Measurements from ENCODE around the gene HPS5.
"Not testable (repeated sequence)": the region's sequence is repeated elsewhere in the genome, so short reads cannot be mapped to it uniquely, and the experiment has no call there.

Gene HPS5

DNA sequence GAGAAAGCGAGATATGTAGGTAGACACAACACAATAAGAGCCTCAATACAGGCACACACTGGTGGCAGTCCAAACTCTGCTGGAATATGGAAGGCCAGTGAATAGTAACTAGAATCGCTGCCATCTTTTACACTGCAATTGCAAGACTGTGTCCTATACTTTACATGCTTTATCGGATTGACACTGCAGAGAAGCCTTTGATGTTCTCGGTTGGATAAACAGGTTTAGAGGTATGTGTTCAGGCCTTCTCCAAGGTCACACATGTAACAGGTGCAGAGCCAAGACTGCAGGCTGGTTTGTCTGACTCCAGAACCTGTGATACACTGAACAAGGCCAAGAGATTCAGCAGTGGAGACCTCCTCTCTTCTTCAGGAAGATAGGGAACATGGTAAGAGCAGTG lies 50.7 kb downstream of the HPS5 start:
- in situ Hi-C loops (cut with MboI; ENCODE audit: low sequenced_read_pairs): no loop called here

DNA sequence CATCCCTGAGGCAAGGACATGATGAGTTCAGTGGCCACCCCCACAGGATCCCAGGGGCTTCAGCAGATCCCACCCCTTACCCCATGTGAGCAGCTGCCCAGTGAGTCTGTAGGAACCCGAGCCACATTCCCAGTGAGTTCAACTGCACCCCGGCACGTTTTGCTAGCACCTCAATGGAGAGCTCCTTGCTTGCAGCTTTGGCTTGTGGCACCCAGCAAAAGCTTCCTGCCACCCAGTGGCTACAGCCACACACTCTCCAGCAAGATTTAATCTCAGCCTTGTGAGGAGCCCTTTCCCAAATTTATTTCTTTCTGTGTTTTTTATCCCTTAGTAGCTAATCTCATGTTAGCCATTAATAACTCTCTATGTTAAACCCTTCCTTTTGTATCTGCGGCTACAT lies 51.8 kb downstream of the HPS5 start:
- in situ Hi-C loops (cut with MboI; ENCODE audit: low sequenced_read_pairs): no loop called here

DNA sequence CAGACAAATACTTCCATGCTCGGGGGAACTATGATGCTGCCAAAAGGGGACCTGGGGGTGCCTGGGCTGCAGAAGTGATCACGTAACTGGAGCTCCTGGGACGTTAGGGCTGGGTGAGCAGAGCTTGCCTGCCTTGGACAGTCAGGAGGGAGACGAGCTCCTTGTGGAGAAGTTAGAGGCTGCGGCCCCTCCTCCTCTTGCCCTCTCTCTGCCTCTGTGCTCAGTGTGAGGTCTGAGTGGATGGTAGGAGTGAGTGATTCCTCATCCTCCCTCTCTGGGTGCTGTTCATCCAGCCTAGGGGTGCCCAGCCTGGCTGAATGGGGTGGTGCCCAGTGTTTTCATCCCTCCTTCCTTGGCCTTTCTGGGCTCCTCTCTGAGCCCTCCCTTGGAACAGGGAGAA lies 52.7 kb downstream of the HPS5 start:
- in situ Hi-C loops (cut with MboI; ENCODE audit: low sequenced_read_pairs): not testable (repeated sequence)

DNA sequence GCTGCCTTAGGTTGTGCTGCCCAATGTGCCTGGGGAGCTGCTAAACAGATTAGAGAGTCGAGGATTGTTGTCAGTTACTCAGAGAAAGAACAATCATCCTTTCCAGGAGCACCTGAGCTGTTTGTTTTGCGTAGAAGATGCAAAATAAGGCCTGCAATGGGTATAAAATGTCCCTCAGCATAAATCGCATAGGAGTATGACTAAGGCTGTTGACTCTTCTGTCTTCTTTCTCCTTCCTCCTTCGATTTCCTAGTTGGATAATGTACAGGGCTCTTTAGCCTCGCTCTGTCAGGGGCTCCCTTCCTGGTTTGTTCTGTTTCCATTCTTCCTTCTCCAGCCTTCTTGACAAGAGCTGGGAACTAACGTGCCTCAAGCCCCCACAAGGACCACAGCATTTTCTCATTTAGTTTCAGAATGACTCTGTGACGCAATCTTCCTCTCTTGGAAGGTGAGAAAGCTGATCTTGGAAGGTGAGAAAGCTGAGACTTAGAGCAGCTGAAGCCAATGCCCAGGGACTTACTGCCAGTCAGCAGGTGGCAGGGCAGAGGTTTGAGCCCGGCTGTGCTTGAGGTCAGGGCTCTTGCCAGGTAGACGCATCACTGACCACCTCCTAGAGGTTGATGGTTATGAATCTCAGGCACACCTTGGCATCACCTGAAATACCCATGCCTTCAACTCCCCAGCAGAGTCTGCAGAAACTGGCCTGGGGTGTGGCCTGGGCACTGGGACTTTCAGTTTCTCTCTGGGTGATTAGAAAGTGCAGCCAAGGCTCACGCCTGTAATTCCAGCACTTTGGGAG lies 54.4 kb downstream of the HPS5 start:
- in situ Hi-C loops (cut with MboI; ENCODE audit: low sequenced_read_pairs): not testable (repeated sequence)

DNA sequence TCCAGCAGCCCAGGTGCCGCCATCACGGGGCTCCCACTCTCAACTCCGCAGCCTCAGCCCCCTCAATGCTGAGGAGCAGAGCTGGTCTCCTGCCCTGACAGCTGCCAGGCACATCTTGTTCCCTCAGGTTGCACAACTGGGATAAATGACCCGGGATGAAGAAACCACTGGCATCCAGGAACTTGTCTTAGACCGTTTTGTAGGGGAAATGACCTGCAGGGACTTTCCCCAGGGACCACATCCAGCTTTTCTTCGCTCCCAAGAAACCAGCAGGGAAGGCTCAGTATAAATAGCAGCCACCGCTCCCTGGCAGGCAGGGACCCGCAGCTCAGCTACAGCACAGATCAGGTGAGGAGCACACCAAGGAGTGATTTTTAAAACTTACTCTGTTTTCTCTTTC lies 56.0 kb downstream of the HPS5 start, which contains the start of gene SAA1:
TSS of gene SAA1 (plus strand) at position 316 of the 400 bp plus-strand sequence. CDS start 624 bp downstream, outside the sequence.
- in situ Hi-C loops (cut with MboI; ENCODE audit: low sequenced_read_pairs): no loop called here

DNA sequence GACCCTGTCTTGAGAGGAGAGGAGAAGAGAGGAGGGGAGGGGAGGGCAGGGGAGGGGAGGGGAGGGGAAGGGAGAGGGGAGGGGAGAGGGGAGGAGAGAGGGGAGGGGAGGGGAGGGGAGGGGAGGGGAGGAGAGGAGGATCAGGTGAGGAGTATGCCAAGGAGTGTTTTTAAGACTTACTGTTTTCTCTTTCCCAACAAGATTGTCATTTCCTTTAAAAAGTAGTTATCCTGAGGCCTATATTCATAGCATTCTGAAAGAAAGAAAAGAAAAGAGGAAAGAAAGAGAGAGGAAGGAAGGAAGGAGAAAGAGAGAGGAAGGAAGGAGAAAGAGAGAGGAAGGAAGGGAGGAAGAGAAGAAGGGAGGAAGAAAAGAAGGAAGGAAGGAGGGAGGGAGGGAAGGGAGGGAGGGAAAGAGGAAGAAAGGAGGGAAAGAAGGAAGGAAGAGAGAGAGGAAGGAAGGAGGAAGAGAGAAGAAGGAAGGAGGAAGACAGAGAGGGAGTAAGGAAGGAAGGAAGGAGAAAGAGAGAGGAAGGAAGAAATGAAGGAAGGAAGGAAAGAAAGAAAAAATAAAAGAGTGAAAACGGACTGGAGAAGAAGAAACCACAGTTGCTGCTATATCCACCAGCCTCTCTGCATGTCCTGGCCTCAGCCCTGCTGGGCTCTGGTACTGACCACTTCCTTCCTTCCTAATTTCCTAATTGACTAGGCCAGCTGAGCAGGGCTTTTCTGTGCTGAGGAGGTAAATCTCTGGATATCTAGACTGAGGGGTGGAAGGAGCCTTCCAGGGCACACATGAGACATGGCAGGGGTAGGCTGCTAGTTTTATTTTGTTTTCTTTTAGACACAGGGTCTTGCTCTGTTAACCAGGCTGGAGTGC lies 57.0 kb downstream of the HPS5 start:
- in situ Hi-C loops (cut with MboI; ENCODE audit: low sequenced_read_pairs): no loop called here

DNA sequence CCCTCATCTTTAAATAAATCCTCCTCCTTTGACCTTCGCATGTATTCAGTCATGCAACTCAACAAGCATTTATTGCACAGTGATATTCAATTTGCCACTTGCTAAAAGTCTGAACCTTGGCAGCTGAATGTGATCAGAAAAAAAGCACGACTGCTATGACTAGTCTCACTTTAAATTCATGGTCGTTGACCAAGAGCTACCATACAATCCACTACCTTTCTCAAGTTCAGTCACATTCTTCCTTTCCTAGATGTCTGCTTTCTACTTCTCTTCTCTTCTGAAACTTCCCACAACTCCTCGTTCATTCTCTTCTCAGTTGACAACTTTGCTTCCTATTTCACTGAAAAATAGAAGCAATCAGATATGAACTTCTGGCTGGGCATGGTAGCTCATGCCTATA lies 57.9 kb downstream of the HPS5 start:
- in situ Hi-C loops (cut with MboI; ENCODE audit: low sequenced_read_pairs): no loop called here

DNA sequence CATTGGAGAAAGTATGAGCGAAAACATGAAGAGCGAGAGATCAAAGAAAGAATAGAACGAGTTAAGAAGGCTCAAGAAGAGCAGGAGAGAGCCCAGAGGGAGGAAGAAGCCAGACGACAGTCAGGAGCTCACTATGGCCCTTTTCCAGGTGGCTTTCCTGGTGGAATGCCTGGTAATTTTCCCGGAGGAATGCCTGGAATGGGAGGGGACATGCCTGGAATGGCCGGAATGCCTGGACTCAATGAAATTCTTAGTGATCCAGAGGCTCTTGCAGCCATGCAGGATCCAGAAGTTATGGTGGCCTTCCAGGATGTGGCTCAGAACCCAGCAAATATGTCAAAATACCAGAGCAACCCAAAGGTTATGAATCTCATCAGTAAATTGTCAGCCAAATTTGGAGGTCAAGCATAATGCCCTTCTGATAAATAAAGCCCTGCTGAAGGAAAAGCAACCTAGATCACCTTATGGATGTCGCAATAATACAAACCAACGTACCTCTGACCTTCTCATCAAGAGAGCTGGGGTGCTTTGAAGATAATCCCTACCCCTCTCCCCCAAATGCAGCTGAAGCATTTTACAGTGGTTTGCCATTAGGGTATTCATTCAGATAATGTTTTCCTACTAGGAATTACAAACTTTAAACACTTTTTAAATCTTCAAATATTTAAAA lies 59.1 kb downstream of the HPS5 start:
- in situ Hi-C loops (cut with MboI; ENCODE audit: low sequenced_read_pairs): not testable (repeated sequence)

DNA sequence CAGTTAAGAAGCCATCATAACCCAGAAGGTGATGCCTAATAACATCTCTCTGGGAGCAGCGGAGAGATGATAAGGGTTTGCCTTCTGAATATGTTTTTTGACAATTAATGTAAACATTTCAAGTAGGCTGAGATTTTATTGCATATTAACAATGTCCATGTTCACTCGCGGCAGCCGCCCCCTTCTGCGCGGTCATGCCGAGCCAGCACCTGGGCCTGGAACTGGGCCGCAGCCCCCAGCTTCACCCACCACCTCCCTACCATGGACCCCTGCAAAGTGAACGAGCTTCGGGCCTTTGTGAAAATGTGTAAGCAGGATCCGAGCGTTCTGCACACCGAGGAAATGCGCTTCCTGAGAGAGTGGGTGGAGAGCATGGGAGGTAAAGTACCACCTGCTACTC lies 60.2 kb downstream of the HPS5 start:
- in situ Hi-C loops (cut with MboI; ENCODE audit: low sequenced_read_pairs): no loop called here

DNA sequence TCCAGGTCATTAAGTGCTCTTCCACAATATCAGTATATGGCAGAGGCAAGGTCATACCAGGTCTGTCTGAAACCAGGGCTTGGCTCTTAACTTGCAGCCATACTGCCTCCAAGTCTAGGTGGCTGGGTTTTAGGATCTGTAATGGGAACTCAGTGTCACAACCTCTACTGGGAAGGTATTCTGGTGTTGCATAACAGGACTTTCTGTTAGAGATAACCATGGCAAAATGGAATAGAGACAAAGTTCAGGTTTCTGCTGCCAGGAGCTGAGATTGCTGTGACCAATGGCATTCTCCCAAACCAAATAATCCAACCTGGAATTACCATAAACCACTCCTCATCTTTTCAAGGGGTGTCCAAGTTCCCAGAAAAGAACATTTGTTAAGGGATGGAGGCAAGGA lies 62.7 kb downstream of the HPS5 start:
- in situ Hi-C loops (cut with MboI; ENCODE audit: low sequenced_read_pairs): no loop called here

DNA sequence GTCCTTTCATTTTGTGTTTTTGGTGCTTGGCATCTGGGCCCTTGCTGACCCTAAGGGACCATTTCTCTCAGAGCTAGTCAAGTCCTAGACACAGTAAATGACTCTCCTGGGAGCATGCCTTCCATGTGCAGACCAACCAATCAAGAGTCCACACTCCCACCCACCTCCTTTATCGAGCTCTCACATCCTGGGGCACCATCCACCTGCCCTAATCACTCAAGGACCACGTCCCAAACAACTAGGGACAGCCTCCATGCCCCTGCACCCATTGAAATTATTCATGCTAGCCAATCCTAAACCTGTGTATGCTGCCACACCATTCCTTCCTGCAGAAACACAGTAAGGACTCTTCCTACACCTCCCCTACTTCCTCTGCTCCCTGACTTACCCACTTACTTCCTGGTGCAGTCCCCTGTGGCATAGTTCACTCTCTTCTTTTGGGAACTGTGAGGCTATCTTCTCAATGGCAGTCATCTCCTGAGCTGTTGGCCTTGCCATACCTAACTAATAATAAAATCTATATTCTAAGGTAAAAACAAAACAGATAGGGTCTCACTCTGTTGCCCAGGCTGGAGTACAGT lies 67.1 kb downstream of the HPS5 start:
- in situ Hi-C loops (cut with MboI; ENCODE audit: low sequenced_read_pairs): no loop called here

DNA sequence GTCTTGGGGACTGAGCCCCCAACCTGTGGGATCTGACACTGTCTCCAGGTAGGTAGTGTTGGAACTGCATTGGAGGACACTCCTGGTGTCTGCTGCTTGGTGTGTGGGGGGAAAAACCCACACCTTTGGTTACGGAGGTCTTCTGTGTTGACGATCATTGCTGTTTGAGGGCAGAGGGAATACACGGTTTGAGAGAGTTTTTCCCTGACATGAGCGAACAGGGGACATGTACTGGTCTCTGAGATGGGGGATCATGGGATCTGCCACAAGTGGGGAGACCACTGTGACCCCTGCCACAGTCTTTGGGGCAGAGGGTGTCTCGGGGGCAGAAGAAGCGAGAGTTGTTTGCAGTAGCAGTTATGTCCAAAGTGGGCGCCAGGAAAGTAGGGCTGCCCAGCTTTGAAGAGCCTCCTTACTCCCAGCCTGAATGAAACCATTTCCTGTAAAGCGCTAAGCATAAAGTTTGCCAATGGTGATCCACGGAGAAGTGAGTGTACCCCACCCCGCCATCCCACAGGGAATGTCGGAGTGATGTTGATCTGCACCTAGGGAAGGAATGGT lies 68.1 kb downstream of the HPS5 start:
- in situ Hi-C loops (cut with MboI; ENCODE audit: low sequenced_read_pairs): no loop called here

DNA sequence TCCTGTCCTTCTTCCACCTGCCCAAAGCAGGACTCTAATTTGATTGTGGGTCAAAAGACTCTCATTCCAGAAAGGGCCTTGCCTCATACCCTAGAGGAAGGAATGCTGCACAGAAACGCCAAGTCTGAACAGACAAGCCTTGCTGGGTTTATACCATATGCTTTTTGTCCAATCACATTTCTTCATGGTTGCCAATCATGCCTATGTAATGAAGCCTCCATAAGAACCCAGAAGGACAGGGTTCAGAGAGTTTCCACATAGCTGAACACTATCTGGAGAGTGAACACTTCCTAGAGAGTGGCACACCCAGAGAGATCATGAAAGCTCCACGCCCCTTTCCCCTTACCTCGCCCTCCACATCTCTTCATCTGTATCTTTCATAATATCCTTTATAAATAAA lies 68.7 kb downstream of the HPS5 start:
- in situ Hi-C loops (cut with MboI; ENCODE audit: low sequenced_read_pairs): no loop called here

DNA sequence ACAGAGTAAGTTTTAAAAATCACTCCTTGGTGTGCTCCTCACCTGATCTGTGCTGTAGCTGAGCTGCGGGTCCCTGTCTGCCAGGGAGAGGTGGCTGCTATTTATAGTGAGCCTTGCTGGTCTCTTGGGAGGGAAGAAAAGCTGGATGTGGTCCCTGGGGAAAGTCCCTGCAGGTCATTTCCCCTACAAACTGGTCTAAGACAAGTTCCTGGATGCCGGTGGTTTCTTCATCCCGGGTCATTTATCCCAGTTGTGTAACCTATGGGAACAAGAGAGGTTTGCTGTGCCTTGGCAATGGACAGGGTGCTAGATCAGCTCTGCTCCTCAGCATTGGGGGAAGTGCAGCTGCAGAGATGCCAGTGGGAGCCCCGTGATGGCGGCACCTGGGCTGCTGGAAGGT lies 73.4 kb downstream of the HPS5 start, which contains the start of gene SAA2:
TSS of gene SAA2 (minus strand) at position 108 of the 400 bp plus-strand sequence. CDS start 657 bp downstream, outside the sequence.
- in situ Hi-C loops (cut with MboI; ENCODE audit: low sequenced_read_pairs): no loop called here

DNA sequence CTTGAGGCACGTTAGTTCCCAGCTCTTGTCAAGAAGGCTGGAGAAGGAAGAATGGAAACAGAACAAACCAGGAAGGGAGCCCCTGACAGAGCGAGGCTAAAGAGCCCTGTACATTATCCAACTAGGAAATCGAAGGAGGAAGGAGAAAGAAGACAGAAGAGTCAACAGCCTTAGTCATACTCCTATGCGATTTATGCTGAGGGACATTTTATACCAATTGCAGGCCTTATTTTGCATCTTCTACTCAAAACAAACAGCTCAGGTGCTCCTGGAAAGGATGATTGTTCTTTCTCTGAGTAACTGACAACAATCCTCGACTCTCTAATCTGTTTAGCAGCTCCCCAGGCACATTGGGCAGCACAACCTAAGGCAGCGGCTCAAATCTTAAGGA lies 74.8 kb downstream of the HPS5 start:
- in situ Hi-C loops (cut with MboI; ENCODE audit: low sequenced_read_pairs): not testable (repeated sequence)

DNA sequence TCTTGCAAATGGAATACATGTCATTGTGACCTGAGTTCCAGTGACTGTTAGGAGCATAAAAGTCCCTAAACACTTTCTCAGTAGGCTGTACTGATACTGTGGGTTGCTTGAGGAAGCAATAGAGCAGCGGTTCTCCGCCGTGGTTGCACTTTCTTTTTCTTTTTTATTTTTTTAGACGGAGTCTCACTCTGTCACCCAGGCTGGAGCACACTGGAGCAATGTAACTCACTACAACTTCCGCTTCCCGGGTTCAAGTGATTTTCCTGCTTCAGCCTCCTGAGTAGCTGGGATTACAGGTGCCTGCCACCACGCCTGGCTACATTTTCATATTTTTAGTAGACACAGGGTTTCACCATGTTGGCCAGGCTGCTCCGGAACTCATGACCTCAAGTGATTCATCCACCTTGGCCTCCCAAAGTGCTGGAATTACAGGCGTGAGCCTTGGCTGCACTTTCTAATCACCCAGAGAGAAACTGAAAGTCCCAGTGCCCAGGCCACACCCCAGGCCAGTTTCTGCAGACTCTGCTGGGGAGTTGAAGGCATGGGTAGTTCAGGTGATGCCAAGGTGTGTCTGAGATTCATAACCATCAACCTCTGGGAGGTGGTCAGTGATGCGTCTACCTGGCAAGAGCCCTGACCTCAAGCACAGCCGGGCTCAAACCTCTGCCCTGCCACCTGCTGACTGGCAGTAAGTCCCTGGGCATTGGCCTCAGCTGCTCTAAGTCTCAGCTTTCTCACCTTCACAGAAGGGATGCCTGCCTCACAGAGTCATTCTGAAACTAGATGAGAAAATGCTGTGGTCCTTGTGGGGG lies 75.4 kb downstream of the HPS5 start:
- in situ Hi-C loops (cut with MboI; ENCODE audit: low sequenced_read_pairs): not testable (repeated sequence)

DNA sequence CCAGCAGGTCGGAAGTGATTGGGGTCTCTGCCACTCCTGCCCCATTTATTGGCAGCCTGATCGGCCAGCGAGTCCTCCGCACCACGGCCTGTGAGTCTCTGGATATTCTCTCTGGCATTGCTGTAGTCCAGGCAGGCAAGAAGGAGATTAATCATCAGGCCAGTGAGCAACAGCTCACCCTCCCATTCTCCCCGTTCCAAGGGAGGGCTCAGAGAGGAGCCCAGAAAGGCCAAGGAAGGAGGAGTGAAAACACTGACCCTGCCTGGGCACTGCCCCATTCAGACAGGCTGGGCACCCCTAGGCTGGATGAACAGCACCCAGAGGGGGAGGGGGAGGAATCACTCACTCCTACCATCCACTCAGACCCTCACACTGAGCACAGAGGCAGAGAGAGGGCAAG lies 76.5 kb downstream of the HPS5 start:
- in situ Hi-C loops (cut with MboI; ENCODE audit: low sequenced_read_pairs): no loop called here

DNA sequence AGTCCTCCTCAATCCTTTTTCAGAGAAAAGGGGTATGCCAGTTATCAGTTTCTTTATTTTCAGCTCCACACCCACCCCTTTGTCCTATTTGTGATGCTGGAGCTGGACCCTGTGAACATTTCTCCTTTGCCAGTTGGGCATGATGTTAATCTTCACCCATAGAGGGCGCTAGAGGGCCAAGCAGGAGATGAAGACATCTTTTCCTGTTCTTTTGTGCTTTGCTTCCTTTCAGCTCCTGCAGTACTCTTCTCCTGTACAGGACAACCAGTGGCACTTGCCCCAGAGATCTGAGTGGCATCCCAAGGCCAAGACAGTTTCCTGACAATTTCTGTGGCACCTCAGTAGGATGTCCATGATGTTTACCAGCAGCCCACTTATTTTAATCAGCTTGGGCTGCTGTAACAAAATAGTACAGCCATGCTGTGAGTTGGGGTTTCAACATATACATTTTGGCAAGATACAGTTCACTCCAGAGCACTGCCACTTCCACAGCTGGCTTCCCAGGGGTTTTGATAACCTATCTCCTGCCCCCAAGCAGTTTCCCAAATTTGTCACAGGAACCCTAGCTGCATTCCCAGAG lies 78.1 kb downstream of the HPS5 start:
- in situ Hi-C loops (cut with MboI; ENCODE audit: low sequenced_read_pairs): no loop called here

DNA sequence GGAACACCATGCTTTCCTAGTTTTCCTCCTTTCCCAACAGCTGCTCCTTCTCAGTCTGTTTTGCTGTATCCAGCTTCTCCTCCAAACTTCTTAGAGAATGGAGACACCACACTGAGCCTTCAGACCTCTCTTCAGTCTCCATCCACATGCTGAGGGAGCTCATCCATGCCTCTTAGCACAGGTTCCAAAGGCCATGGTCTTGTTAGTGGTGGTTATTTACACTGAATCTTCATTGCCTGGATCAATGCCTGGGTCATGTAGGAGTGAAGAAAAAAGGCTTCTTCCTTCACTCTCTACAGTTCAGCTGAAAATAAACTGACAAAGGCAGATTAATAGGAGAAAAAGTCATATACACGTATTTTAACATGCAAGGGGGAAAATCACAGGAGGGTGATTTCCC lies 82.3 kb downstream of the HPS5 start:
- in situ Hi-C loops (cut with MboI; ENCODE audit: low sequenced_read_pairs): no loop called here

All from HL-60/S4 treated with phorbol 12-myristate 13-acetate at 8.2 ng/mL for 4 days and 3 days (cell line).